ENCODE measurements around the gene FXYD4. TPM values are rescaled to one million over a fixed set of nuclear protein-coding genes. Genes with fewer than 3 reads are reported as not detected.

The FXYD4 gene
- total RNA-seq, 6 experiments from 2014 or later: not detected

- DNase-seq: no peak
- Histone ChIP-seq H3K4me3 (no peak overlapping the region), H3K27ac (no peak overlapping the region), H3K27me3 (no peaks in the 10 kb centered on the region), H3K36me3 (no peaks in the 10 kb centered on the region), H3K4me1 (peaks cover 0 to 92% (median 42%) of the 10 kb centered on the region in 4 donors), H3K9me3 (no peaks in the 10 kb centered on the region)
- no peak for ATAC-seq
- TF ChIP-seq CTCF (IDR thresholded peaks at IDR 0.05) (no peak), POLR2A (IDR thresholded peaks at IDR 0.05) (no peak)
- intact Hi-C loops (cut with DNase I): no loop called here
- 55% methylated on average over 2 of the region's 2 CpGs for WGBS (ENCODE audit: insufficient coverage, low coverage, low lambda C conversion rate, missing lambda C conversion rate)
Measured at GRCh38 chr10:43401627-43402026, 30.2 kb downstream of the FXYD4 start.

- H3K27ac ChIP-seq: no peak overlapping the region
- WGBS (ENCODE audit: insufficient coverage, low coverage, low lambda C conversion rate, missing lambda C conversion rate): 31% methylated on average over 4 of the region's 4 CpGs
- DNase-seq (no peak), ATAC-seq (no peak)
- H3K36me3 ChIP-seq: no peaks in the 10 kb centered on the region
- peaks cover 0 to 92% (median 42%) of the 10 kb centered on the region in 4 donors for H3K4me1 ChIP-seq
- no peaks in the 10 kb centered on the region for H3K27me3 ChIP-seq
- intact Hi-C loops (cut with DNase I): no loop called here
- no peaks in the 10 kb centered on the region for H3K9me3 ChIP-seq
- H3K4me3 ChIP-seq: no peak overlapping the region
- TF ChIP-seq CTCF (IDR thresholded peaks at IDR 0.05) (no peak), POLR2A (IDR thresholded peaks at IDR 0.05) (no peak)
Measured at GRCh38 chr10:43402176-43402575, 30.7 kb downstream of the FXYD4 start.

- Histone ChIP-seq H3K27me3 (no peaks in the 10 kb centered on the region), H3K4me3 (no peak overlapping the region), H3K27ac (no peak overlapping the region), H3K4me1 (peaks cover 0 to 86% (median 40%) of the 10 kb centered on the region in 4 donors), H3K9me3 (no peaks in the 10 kb centered on the region), H3K36me3 (no peaks in the 10 kb centered on the region)
- ATAC-seq (no peak), DNase-seq (no peak)
- intact Hi-C loops (cut with DNase I): no loop called here
- no peak for TF ChIP-seq CTCF (IDR thresholded peaks at IDR 0.05)
- TF ChIP-seq POLR2A (IDR thresholded peaks at IDR 0.05): no peak
- WGBS (ENCODE audit: insufficient coverage, low coverage, low lambda C conversion rate, missing lambda C conversion rate): 69% methylated on average over 7 of the region's 7 CpGs
Measured at GRCh38 chr10:43402880-43403452, 31.5 kb downstream of the FXYD4 start.

GRCh38 chr10:43403911-43404703, 32.7 kb downstream of the FXYD4 start:
- Histone ChIP-seq H3K4me1 (peaks cover 0 to 74% (median 34%) of the 10 kb centered on the region in 4 donors), H3K4me3 (no peak overlapping the region), H3K27ac (no peak overlapping the region), H3K9me3 (peaks cover 0 to 2% (median 0%) of the 10 kb centered on the region in 4 donors), H3K27me3 (no peaks in the 10 kb centered on the region), H3K36me3 (no peaks in the 10 kb centered on the region)
- DNase-seq (no peak), ATAC-seq (no peak)
- intact Hi-C loops (cut with DNase I): no loop called here
- TF ChIP-seq POLR2A (IDR thresholded peaks at IDR 0.05) (no peak), CTCF (IDR thresholded peaks at IDR 0.05) (no peak)
- WGBS (ENCODE audit: insufficient coverage, low coverage, low lambda C conversion rate, missing lambda C conversion rate): 61% methylated on average over 11 of the region's 14 CpGs
